ENCODE results near the gene PCSK1N. TPM values are rescaled to one million over a fixed set of nuclear protein-coding genes. Genes with fewer than 3 reads are reported as not detected.

PCSK1N gene
- total RNA-seq, 4 donors from 2014 or later: 1.5 to 9.0 (median 2.4) TPM

DNA sequence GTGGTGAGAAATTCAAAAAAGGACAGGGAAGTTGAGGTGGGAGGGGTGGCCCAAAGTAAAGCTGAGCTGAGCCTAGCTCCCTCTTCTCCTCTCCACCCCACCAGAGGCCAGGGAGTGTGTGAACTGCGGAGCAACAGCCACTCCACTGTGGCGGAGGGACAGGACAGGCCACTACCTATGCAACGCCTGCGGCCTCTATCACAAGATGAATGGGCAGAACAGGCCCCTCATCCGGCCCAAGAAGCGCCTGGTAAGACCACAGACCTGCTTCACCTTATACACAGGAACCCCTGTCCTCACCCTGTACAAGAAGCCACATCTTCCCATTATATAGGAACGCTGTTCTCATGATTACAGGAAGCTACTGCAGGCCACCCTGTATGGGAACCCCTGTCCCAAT is 43.2 kb downstream of the PCSK1N start:
- Histone ChIP-seq H3K9me3 (no peaks in the 10 kb centered on the region), H3K27ac (no peak overlapping the region), H3K27me3 (no peaks in the 10 kb centered on the region), H3K36me3 (no peaks in the 10 kb centered on the region), H3K4me3 (no peak overlapping the region), H3K4me1 (no peaks in the 10 kb centered on the region)
- no peak for DNase-seq (ENCODE audit: low spot score in 2 of 2)
- TF ChIP-seq POLR2AphosphoS5 (IDR thresholded peaks at IDR 0.05) (no peak), EP300 (IDR thresholded peaks at IDR 0.05) (no peak), POLR2A (IDR thresholded peaks at IDR 0.05) (no peak)
- TF ChIP-seq, protein P1, sequence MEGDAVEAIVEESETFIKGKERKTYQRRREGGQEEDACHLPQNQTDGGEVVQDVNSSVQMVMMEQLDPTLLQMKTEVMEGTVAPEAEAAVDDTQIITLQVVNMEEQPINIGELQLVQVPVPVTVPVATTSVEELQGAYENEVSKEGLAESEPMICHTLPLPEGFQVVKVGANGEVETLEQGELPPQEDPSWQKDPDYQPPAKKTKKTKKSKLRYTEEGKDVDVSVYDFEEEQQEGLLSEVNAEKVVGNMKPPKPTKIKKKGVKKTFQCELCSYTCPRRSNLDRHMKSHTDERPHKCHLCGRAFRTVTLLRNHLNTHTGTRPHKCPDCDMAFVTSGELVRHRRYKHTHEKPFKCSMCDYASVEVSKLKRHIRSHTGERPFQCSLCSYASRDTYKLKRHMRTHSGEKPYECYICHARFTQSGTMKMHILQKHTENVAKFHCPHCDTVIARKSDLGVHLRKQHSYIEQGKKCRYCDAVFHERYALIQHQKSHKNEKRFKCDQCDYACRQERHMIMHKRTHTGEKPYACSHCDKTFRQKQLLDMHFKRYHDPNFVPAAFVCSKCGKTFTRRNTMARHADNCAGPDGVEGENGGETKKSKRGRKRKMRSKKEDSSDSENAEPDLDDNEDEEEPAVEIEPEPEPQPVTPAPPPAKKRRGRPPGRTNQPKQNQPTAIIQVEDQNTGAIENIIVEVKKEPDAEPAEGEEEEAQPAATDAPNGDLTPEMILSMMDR (IDR thresholded peaks at IDR 0.05): no peak
- 57% methylated on average over 7 of the region's 7 CpGs for WGBS

DNA sequence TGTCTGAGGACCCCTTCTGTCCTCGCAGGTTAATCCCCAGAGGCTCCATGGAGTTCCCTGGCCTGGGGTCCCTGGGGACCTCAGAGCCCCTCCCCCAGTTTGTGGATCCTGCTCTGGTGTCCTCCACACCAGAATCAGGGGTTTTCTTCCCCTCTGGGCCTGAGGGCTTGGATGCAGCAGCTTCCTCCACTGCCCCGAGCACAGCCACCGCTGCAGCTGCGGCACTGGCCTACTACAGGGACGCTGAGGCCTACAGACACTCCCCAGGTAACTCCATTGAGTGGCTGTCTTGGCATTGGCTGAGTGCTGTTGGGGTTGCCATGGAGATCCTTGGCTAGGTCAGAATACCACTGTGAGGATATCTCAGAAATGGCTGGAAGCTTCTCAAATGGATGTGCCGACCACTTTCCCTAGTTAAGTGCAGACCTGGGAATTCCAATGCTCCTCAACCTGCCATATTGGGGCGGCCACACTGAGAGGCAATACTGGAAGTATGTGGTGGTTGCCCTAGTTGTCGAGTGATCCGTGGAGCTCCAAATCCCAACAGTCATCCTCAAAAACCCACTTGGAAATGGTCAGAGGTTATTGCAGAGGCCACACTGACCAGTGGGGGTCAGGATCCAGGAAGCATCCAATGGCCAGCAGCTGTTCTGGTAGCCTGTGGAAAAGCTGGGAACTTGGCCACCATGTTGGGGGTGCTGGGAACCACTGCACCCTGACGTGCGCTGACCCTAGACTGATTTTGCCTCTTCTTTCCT is 44.2 kb downstream of the PCSK1N start:
- no peaks in the 10 kb centered on the region for H3K9me3 ChIP-seq
- H3K27me3 ChIP-seq: no peaks in the 10 kb centered on the region
- no peaks in the 10 kb centered on the region for H3K36me3 ChIP-seq
- no peak for DNase-seq (ENCODE audit: low spot score in 2 of 2)
- no peak overlapping the region for H3K4me3 ChIP-seq
- H3K4me1 ChIP-seq: no peaks in the 10 kb centered on the region
- no peak overlapping the region for H3K27ac ChIP-seq
- WGBS: 82% methylated on average over 7 of the region's 11 CpGs
- TF ChIP-seq, protein P1 (IDR thresholded peaks at IDR 0.05): no peak
- TF ChIP-seq EP300 (IDR thresholded peaks at IDR 0.05) (no peak), POLR2A (IDR thresholded peaks at IDR 0.05) (no peak), POLR2AphosphoS5 (IDR thresholded peaks at IDR 0.05) (no peak)

DNA sequence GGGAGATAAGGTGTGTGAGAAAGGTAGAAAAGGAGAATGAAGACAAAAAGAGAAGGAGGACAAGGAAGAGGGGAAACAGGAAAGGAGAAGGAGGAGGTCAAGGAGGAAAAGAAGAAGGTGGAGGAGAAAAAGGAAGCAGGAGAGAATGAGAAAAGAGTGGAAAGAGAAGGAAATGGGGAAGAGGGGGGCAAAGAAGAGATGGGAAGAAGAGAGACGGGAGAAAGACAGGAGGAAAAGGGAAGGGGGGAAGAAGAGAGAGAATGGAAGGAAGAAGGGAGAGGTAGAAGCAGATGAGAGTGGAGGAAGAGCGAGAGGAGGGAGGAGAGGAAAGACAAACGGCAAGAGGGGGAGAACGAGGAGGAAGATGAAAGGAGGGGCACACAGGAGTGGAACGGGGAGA is 44.9 kb downstream of the PCSK1N start:
- DNase-seq (ENCODE audit: low spot score in 2 of 2): no peak
- Histone ChIP-seq H3K4me1 (no peaks in the 10 kb centered on the region), H3K4me3 (no peak overlapping the region), H3K9me3 (no peaks in the 10 kb centered on the region), H3K36me3 (no peaks in the 10 kb centered on the region), H3K27ac (no peak overlapping the region), H3K27me3 (no peaks in the 10 kb centered on the region)
- WGBS: 73% methylated on average over 5 of the region's 5 CpGs
- TF ChIP-seq, protein P1 (IDR thresholded peaks at IDR 0.05): no peak
- no peak for TF ChIP-seq POLR2AphosphoS5 (IDR thresholded peaks at IDR 0.05)
- no peak for TF ChIP-seq EP300 (IDR thresholded peaks at IDR 0.05)
- TF ChIP-seq POLR2A (IDR thresholded peaks at IDR 0.05): no peak

DNA sequence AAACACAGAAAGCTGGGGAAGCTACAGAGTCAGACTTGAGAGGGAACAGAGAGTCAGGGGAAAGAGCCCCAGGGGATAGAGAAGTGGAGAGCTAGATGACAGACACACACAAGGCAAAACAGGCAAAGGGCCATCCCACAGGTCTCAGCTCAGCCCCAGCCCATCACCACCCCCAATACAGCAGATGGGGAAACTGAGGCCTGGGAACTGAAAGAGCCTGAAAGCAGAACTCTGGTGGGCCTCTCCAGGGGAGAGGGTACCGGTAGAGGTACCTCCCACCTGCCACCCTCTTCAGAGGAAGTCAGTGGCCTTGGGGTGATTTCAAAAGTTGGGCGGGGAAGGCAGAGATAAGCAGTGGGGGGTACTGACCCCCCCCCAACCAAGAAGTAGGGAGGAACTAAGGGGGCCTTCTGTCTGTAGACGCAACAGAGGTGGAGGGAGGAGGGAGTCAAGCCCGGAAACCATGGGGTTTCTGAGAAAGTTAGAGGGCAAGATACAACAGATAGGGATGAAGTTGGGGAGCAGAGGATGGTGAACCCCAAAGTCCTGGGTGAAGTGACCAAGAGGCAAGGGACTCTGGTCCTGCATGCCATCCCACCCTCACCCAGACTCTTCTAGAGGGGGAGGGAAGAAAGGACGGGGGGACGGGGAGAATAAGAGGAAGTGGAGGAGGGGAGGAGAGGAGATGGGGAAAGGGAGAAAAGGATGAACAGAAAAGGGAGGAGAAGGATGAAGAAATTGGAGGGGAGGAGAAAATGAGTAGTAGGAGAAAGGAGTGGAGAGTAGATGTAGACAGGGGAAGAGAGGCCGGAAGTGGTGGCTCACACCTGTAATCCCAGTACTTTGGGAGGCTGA is 45.8 kb downstream of the PCSK1N start:
- Histone ChIP-seq H3K27me3 (no peaks in the 10 kb centered on the region), H3K4me3 (no peak overlapping the region), H3K36me3 (no peaks in the 10 kb centered on the region), H3K27ac (no peak overlapping the region), H3K4me1 (no peaks in the 10 kb centered on the region), H3K9me3 (no peaks in the 10 kb centered on the region)
- DNase-seq (ENCODE audit: low spot score in 2 of 2): no peak
- 77% methylated on average over 7 of the region's 7 CpGs for WGBS
- TF ChIP-seq, protein P1 (IDR thresholded peaks at IDR 0.05): no peak
- no peak for TF ChIP-seq EP300 (IDR thresholded peaks at IDR 0.05)
- no peak for TF ChIP-seq POLR2A (IDR thresholded peaks at IDR 0.05)
- TF ChIP-seq POLR2AphosphoS5 (IDR thresholded peaks at IDR 0.05): no peak
